ENCODE data around the gene PNPLA6. TPM values are rescaled to one million over a fixed set of nuclear protein-coding genes. Genes with fewer than 3 reads are reported as not detected.

Gene PNPLA6
- total and polyA plus RNA-seq, 11 donors, result 35.6 to 105 (median 49.9) TPM

DNA sequence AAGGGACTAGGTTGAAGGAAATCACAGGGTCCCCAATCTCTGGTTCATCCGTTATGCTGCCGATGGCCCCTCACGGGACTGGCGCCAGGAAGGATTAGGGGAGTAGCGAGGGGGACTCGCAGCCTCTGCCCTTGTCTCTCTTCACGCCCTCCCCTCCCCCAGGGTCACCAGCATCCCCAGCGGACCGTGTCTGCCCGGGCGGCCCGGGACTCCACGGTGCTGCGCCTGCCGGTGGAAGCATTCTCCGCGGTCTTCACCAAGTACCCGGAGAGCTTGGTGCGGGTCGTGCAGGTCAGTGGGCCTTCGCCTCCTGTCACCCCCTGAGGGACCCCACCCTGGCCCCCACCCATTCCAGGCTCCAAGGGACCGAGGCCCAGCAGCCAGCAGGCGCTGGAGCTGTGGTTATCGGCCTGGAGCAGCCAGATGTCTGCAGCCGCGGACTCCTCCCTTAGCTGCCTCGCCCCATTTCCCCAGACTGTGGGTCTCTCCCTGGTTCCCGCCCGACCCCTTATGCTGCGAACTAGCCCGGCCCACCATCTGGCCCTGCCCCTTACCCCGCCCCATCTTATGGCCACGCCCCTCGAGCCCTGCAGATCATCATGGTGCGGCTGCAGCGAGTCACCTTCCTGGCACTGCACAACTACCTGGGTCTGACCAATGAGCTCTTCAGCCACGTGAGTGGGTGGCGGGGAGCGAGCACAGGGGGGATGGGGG lies 5.4 kb downstream of the PNPLA6 start:
- WGBS, 4 donors, result 83 to 84% (median 84%) methylated on average over 33 to 39 of the region's 39 CpGs
- no peak overlapping the region for H3K4me3 ChIP-seq
- TF ChIP-seq POLR2A (IDR thresholded peaks at IDR 0.05), result no peak
- TF ChIP-seq, protein P1, sequence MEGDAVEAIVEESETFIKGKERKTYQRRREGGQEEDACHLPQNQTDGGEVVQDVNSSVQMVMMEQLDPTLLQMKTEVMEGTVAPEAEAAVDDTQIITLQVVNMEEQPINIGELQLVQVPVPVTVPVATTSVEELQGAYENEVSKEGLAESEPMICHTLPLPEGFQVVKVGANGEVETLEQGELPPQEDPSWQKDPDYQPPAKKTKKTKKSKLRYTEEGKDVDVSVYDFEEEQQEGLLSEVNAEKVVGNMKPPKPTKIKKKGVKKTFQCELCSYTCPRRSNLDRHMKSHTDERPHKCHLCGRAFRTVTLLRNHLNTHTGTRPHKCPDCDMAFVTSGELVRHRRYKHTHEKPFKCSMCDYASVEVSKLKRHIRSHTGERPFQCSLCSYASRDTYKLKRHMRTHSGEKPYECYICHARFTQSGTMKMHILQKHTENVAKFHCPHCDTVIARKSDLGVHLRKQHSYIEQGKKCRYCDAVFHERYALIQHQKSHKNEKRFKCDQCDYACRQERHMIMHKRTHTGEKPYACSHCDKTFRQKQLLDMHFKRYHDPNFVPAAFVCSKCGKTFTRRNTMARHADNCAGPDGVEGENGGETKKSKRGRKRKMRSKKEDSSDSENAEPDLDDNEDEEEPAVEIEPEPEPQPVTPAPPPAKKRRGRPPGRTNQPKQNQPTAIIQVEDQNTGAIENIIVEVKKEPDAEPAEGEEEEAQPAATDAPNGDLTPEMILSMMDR (IDR thresholded peaks at IDR 0.05), result no peak
- peaks cover 0 to 83% (median 73%) of the 10 kb centered on the region in 9 donors for H3K36me3 ChIP-seq
- H3K4me1 ChIP-seq, result peaks cover 0 to 43% (median 7%) of the 10 kb centered on the region in 12 donors
- no peaks in the 10 kb centered on the region for H3K9me3 ChIP-seq
- ATAC-seq (no peak), DNase-seq (no peak)
- H3K27me3 ChIP-seq, result no peaks in the 10 kb centered on the region
- no peak overlapping the region for H3K27ac ChIP-seq
- intact Hi-C loops (cut with DNase I), result no loop called here

DNA sequence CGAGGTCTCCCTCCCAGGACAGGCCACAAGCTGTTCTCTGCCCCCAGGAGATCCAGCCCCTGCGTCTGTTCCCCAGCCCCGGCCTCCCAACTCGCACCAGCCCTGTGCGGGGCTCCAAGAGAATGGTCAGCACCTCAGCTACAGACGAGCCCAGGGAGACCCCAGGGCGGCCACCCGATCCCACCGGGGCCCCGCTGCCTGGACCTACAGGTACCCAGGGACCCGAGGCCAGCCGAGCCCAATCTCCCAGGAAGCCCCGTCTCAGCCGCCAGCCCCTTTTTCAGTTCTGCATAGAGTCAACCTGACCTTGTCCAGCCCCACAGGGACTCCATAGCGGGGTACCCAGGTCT lies 5.9 kb downstream of the PNPLA6 start:
- DNase-seq, result no peak
- 92 to 96% (median 94%) methylated on average over 8 to 15 of the region's 15 CpGs for WGBS, 4 donors

GRCh38 chr19:7541828-7542443 lies 6.4 kb downstream of the PNPLA6 start:
- H3K36me3 ChIP-seq, result peaks cover 0 to 86% (median 77%) of the 10 kb centered on the region in 9 donors
- DNase-seq (no peak), ATAC-seq (no peak)
- H3K4me1 ChIP-seq, result peaks cover 0 to 33% (median 0%) of the 10 kb centered on the region in 12 donors
- intact Hi-C loops (cut with DNase I), result no loop called here
- no peaks in the 10 kb centered on the region for H3K27me3 ChIP-seq
- H3K27ac ChIP-seq, result peak overlapping the region in 1 of 12 donors; percentile 87
- TF ChIP-seq POLR2A (IDR thresholded peaks at IDR 0.05), result no peak
- TF ChIP-seq, protein P1 (IDR thresholded peaks at IDR 0.05), result no peak
- 93 to 96% (median 95%) methylated on average over 11 of the region's 11 CpGs for WGBS, 4 donors
- H3K4me3 ChIP-seq, result no peak overlapping the region
- no peaks in the 10 kb centered on the region for H3K9me3 ChIP-seq

More for the DNA sequence above, 5.9 kb downstream of the PNPLA6 start:
- Histone ChIP-seq H3K27me3 (no peaks in the 10 kb centered on the region), H3K4me1 (peaks cover 0 to 38% (median 1%) of the 10 kb centered on the region in 12 donors), H3K36me3 (peaks cover 0 to 87% (median 77%) of the 10 kb centered on the region in 9 donors), H3K4me3 (no peak overlapping the region), H3K9me3 (no peaks in the 10 kb centered on the region), H3K27ac (no peak overlapping the region)
- intact Hi-C loops (cut with DNase I), result no loop called here
- no peak for ATAC-seq
- TF ChIP-seq, protein P1 (IDR thresholded peaks at IDR 0.05), result no peak
- no peak for TF ChIP-seq POLR2A (IDR thresholded peaks at IDR 0.05)

DNA sequence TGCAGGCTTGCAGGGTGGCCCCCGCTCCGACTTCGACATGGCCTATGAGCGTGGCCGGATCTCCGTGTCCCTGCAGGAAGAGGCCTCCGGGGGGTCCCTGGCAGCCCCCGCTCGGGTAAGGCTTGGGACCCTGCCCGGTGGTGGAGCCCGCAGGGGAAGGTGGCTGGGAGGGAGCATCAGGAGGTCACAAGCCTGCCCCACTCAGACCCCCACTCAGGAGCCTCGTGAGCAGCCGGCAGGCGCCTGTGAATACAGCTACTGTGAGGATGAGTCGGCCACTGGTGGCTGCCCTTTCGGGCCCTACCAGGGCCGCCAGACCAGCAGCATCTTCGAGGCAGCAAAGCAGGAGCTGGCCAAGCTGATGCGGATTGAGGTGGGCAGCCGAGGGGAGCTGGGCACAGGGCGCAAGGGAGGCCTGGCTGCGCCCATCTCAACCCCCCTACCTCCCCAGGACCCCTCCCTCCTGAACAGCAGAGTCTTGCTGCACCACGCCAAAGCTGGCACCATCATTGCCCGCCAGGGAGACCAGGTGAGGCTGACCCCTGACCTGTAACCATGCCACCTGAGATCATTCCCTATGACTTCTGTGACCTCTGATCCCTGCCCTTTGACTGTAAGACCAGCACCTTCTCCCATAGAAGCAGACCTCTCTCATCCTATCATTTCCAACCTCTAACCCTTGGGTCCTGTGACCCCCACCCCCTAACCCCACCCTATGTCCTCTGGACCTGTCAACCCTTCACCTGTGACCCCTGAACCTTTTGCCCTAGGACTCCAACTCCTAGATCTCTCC lies 7.2 kb downstream of the PNPLA6 start:
- ATAC-seq (no peak), DNase-seq (no peak)
- H3K27me3 ChIP-seq, result no peaks in the 10 kb centered on the region
- peaks cover 0 to 79% (median 69%) of the 10 kb centered on the region in 9 donors for H3K36me3 ChIP-seq
- 96 to 98% (median 96%) methylated on average over 15 to 24 of the region's 24 CpGs for WGBS, 4 donors
- peak overlapping the region in 2 of 12 donors; percentile 11 to 87 for H3K27ac ChIP-seq
- H3K4me1 ChIP-seq, result peaks cover 0 to 32% (median 0%) of the 10 kb centered on the region in 12 donors
- no peak overlapping the region for H3K4me3 ChIP-seq
- intact Hi-C loops (cut with DNase I), result no loop called here
- no peaks in the 10 kb centered on the region for H3K9me3 ChIP-seq
- TF ChIP-seq POLR2A (IDR thresholded peaks at IDR 0.05), result no peak
- TF ChIP-seq, protein P1 (IDR thresholded peaks at IDR 0.05), result no peak

Data from heart left ventricle (tissue), 16 donors.